ENCODE measurements around the gene RAMAC.

GRCh38 chr15:82952158-82953081 lies 33.6 kb upstream of the RAMAC start, which contains the start of gene HOMER2:
- TF ChIP-seq CTCF (IDR thresholded peaks at IDR 0.05; ENCODE audit: low read depth, low read length, poor library complexity, severe bottlenecking): no peak
- no peak for TF ChIP-seq EZH2phosphoT487 (IDR thresholded peaks at IDR 0.05; ENCODE audit: borderline replicate concordance, low read length)

All from DOHH2 (cell line).